ENCODE results near the gene ACTG1. TPM values are rescaled to one million over a fixed set of nuclear protein-coding genes. Genes with fewer than 3 reads are reported as not detected.

The ACTG1 gene
- total and polyA plus RNA-seq, 9 of the 15 experiments (the other 6 are each of a cell fraction or from before 2014, with no cell fraction given) = 224 to 1,775 (median 568) TPM

- TF ChIP-seq, protein P1, sequence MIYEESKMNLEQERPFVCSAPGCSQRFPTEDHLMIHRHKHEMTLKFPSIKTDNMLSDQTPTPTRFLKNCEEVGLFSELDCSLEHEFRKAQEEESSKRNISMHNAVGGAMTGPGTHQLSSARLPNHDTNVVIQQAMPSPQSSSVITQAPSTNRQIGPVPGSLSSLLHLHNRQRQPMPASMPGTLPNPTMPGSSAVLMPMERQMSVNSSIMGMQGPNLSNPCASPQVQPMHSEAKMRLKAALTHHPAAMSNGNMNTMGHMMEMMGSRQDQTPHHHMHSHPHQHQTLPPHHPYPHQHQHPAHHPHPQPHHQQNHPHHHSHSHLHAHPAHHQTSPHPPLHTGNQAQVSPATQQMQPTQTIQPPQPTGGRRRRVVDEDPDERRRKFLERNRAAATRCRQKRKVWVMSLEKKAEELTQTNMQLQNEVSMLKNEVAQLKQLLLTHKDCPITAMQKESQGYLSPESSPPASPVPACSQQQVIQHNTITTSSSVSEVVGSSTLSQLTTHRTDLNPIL (CRISPR knock-in tag; IDR thresholded peaks at IDR 0.05) = no peak
- TF ChIP-seq RBM39 (optimal IDR thresholded peaks at IDR 0.05; ENCODE audit: low read depth, low read length) = no peak
- TF ChIP-seq ZNF175 (CRISPR knock-in tag; IDR thresholded peaks at IDR 0.05; ENCODE audit: low read depth) = no peak
- TF ChIP-seq HCFC1 (IDR thresholded peaks at IDR 0.05; ENCODE audit: low read depth, low read length) = no peak
- TF ChIP-seq MLLT1 (IDR thresholded peaks at IDR 0.05) = no peak
- TF ChIP-seq, protein P2, sequence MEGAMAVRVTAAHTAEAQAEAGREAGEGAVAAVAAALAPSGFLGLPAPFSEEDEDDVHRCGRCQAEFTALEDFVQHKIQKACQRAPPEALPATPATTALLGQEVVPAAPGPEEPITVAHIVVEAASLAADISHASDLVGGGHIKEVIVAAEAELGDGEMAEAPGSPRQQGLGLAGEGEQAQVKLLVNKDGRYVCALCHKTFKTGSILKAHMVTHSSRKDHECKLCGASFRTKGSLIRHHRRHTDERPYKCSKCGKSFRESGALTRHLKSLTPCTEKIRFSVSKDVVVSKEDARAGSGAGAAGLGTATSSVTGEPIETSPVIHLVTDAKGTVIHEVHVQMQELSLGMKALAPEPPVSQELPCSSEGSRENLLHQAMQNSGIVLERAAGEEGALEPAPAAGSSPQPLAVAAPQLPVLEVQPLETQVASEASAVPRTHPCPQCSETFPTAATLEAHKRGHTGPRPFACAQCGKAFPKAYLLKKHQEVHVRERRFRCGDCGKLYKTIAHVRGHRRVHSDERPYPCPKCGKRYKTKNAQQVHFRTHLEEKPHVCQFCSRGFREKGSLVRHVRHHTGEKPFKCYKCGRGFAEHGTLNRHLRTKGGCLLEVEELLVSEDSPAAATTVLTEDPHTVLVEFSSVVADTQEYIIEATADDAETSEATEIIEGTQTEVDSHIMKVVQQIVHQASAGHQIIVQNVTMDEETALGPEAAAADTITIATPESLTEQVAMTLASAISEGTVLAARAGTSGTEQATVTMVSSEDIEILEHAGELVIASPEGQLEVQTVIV (CRISPR knock-in tag; IDR thresholded peaks at IDR 0.05; ENCODE audit: borderline replicate concordance) = no peak
- TF ChIP-seq ETV1 (tag; conservative IDR thresholded peaks at IDR 0.05; ENCODE audit: low read depth) = no peak
- TF ChIP-seq SMARCA4 (IDR thresholded peaks at IDR 0.05) = peak; percentile 55; the same call in 1 of the 2 replicates
- peak; percentile 79 for TF ChIP-seq POLR2G (IDR thresholded peaks at IDR 0.05; ENCODE audit: low read depth, low read length)
- TF ChIP-seq XRCC3 (IDR thresholded peaks at IDR 0.05) = no peak
- 0 out of 2 replicates have a peak, but pooled peaks have one; percentile 77 for TF ChIP-seq ZNF282 (CRISPR knock-in tag; IDR thresholded peaks at IDR 0.05)
- TF ChIP-seq PHB2 (IDR thresholded peaks at IDR 0.05; ENCODE audit: low read depth) = no peak; the same call in 1 of the 2 replicates
- no peak for TF ChIP-seq MBD1 (CRISPR knock-in tag; IDR thresholded peaks at IDR 0.05)
- TF ChIP-seq KHSRP (IDR thresholded peaks at IDR 0.05) = no peak
- TF ChIP-seq WHSC1 (IDR thresholded peaks at IDR 0.05; ENCODE audit: low read length) = no peak
- no peak; the same call in 1 of the 2 replicates for TF ChIP-seq FOXP1 (CRISPR knock-in tag; IDR thresholded peaks at IDR 0.05)
- TF ChIP-seq BDP1 (IDR thresholded peaks at IDR 0.05; ENCODE audit: insufficient read depth, insufficient read length) = no peak
- no peak for TF ChIP-seq ZNF785 (CRISPR knock-in tag; IDR thresholded peaks at IDR 0.05)
- no peak for TF ChIP-seq ETV5 (CRISPR knock-in tag; IDR thresholded peaks at IDR 0.05; ENCODE audit: low read depth)
- no peak for TF ChIP-seq ELF4 (CRISPR knock-in tag; IDR thresholded peaks at IDR 0.05)
- no peak for TF ChIP-seq CEBPB (tag; IDR thresholded peaks at IDR 0.05)
- TF ChIP-seq POLR2AphosphoS2 (IDR thresholded peaks at IDR 0.05; ENCODE audit: low read length) = no peak
- TF ChIP-seq ZNF583 (CRISPR knock-in tag; IDR thresholded peaks at IDR 0.05) = no peak
Observed at GRCh38 chr17:81519284-81520020, 6.9 kb upstream of the ACTG1 start (continued).

All from K562 (cell line).